Neutrophil (primary cell): ENCODE data around the gene FKBP5.
"Not testable (repeated sequence)": the region's sequence is repeated elsewhere in the genome, so short reads cannot be mapped to it uniquely, and the experiment has no call there.

Source experiments
- H3K27ac ChIP-seq: fragments of 200-600 bp; sonication (generic); 2 replicates; pipeline ENCODE4 v1.5.1; 2016; ENCODE audit warnings: mild to moderate bottlenecking, moderate library complexity
- H3K27me3 ChIP-seq: fragments of 200-600 bp; sonication (generic); 2 replicates; pipeline ENCODE4 v1.6.0; 2016; ENCODE audit warnings: mild to moderate bottlenecking
- H3K36me3 ChIP-seq: fragments of 200-600 bp; sonication (generic); 2 replicates; pipeline ENCODE4 v1.5.1; 2017
- H3K4me1 ChIP-seq, 2 experiments: fragments of 200-600 bp in 1 of 2; sonication (generic) in 1 of 2; 1 replicate in 1 of 2; 2 replicates in 1 of 2; pipeline versions ENCODE4 v1.5.1 to v1.6.1; 2013 to 2016; ENCODE audit warnings: low read depth in 1 of 2, low read length in 1 of 2, mild to moderate bottlenecking in 1 of 2, moderate library complexity in 1 of 2; ENCODE audit not compliant: control insufficient read depth in 1 of 2, insufficient read depth in 1 of 2
- H3K4me3 ChIP-seq, 2 experiments: fragments of 200-600 bp in 1 of 2; sonication (generic) in 1 of 2; 1 replicate in 1 of 2; 2 replicates in 1 of 2; pipeline ENCODE4 v1.5.1; 2013 to 2016; ENCODE audit warnings: low read depth in 1 of 2, low read length in 1 of 2, mild to moderate bottlenecking in 1 of 2, moderate library complexity in 1 of 2
- H3K9me3 ChIP-seq: fragments of 200-600 bp; sonication (generic); 2 replicates; pipeline ENCODE4 v1.5.1; 2016
- CTCF ChIP-seq: fragments of 200-600 bp; sonication (generic); IDR thresholded peaks from 2 replicates; pipeline ENCODE4 v1.5.1; 2016; ENCODE audit warnings: antibody characterized with exemption

FKBP5 gene

GRCh38 chr6:35707714-35708407 is 19.1 kb upstream of the FKBP5 start:
- Histone ChIP-seq H3K27me3 (no peaks in the 10 kb centered on the region), H3K27ac (no peak overlapping the region), H3K36me3 (no peaks in the 10 kb centered on the region), H3K4me1 (peaks cover 0 to 6% of the 10 kb centered on the region in 2 experiments), H3K4me3 (no peak overlapping the region), H3K9me3 (no peaks in the 10 kb centered on the region)
- TF ChIP-seq CTCF: no peak

- peaks cover 0 to 6% of the 10 kb centered on the region in 2 experiments for H3K4me1 ChIP-seq
These were observed 17.8 kb upstream of the FKBP5 start for GRCh38 chr6:35706468-35706867.

GRCh38 chr6:35703554-35703953 is 14.8 kb upstream of the FKBP5 start:
- H3K27me3 ChIP-seq: no peaks in the 10 kb centered on the region
- H3K4me3 ChIP-seq: no peak overlapping the region
- H3K4me1 ChIP-seq: peaks cover 0 to 6% of the 10 kb centered on the region in 2 experiments
- H3K36me3 ChIP-seq: no peaks in the 10 kb centered on the region
- H3K27ac ChIP-seq: no peak overlapping the region
- no peak for TF ChIP-seq CTCF
- no peaks in the 10 kb centered on the region for H3K9me3 ChIP-seq

More at GRCh38 chr6:35706468-35706867, 17.8 kb upstream of the FKBP5 start:
- no peaks in the 10 kb centered on the region for H3K36me3 ChIP-seq
- no peak overlapping the region for H3K4me3 ChIP-seq
- H3K27me3 ChIP-seq: no peaks in the 10 kb centered on the region
- H3K27ac ChIP-seq: no peak overlapping the region
- no peak for TF ChIP-seq CTCF
- H3K9me3 ChIP-seq: no peaks in the 10 kb centered on the region

- Histone ChIP-seq H3K4me3 (no peak overlapping the region), H3K36me3 (no peaks in the 10 kb centered on the region), H3K9me3 (no peaks in the 10 kb centered on the region), H3K27ac (no peak overlapping the region), H3K27me3 (no peaks in the 10 kb centered on the region), H3K4me1 (no peaks in the 10 kb centered on the region)
- TF ChIP-seq CTCF: no peak
These were observed 10.1 kb upstream of the FKBP5 start for GRCh38 chr6:35698858-35699257.

GRCh38 chr6:35698430-35698829 is 9.7 kb upstream of the FKBP5 start:
- H3K27ac ChIP-seq, H3K9me3 ChIP-seq, H3K4me1 ChIP-seq, H3K27me3 ChIP-seq, H3K4me3 ChIP-seq, H3K36me3 ChIP-seq: not testable (repeated sequence)

- no peak for TF ChIP-seq CTCF
- H3K9me3 ChIP-seq: no peaks in the 10 kb centered on the region
- H3K4me3 ChIP-seq: no peak overlapping the region
- H3K27ac ChIP-seq: no peak overlapping the region
- H3K4me1 ChIP-seq: peaks cover 19 to 22% of the 10 kb centered on the region in 2 experiments
- no peaks in the 10 kb centered on the region for H3K27me3 ChIP-seq
- H3K36me3 ChIP-seq: no peaks in the 10 kb centered on the region
These were observed 5.7 kb upstream of the FKBP5 start for GRCh38 chr6:35694462-35694861.
